GM23338 (cell line): ENCODE data around the gene ITFG1. TPM values are rescaled to one million over a fixed set of nuclear protein-coding genes. Genes with fewer than 3 reads are reported as not detected.

Experiments used
- ATAC-seq: fragments of 200-7000 bp; cut with Tn5 transposase; 3 replicates; pipeline ENCODE4 v1.9.1; 2020
- DNase-seq: peaks from one replicate; pipeline ENCODE4 v3.0.0-alpha.2; 2015; ENCODE audit warnings: low spot score
- H2AFZ ChIP-seq: fragments of 200-600 bp; sonication (generic); 2 replicates; pipeline ENCODE4 v1.8.0; 2016; ENCODE audit warnings: antibody characterized with exemption, mild to moderate bottlenecking, moderate library complexity
- H3F3A ChIP-seq: fragments of 200-600 bp; sonication (generic); replicated peaks from 2 replicates; pipeline ENCODE4 v1.8.0; 2017; ENCODE audit warnings: antibody characterized with exemption, mixed run types, low read depth
- H3K27ac ChIP-seq: fragments of 200-600 bp; sonication (generic); 2 replicates; pipeline ENCODE4 v1.6.1; 2016; ENCODE audit warnings: low read depth
- H3K27me3 ChIP-seq: fragments of 200-600 bp; sonication (generic); 2 replicates; pipeline ENCODE4 v1.8.0; 2016; ENCODE audit warnings: mild to moderate bottlenecking, mixed run types, moderate library complexity; ENCODE audit not compliant: insufficient read depth
- H3K36me3 ChIP-seq: fragments of 200-600 bp; sonication (generic); 2 replicates; pipeline ENCODE4 v1.8.0; 2016; ENCODE audit warnings: mild to moderate bottlenecking; ENCODE audit not compliant: insufficient read depth
- H3K4me1 ChIP-seq: fragments of 200-600 bp; sonication (generic); 2 replicates; pipeline ENCODE4 v1.8.0; 2016; ENCODE audit warnings: mild to moderate bottlenecking, moderate library complexity; ENCODE audit not compliant: insufficient read depth
- H3K4me2 ChIP-seq: fragments of 200-600 bp; sonication (generic); 2 replicates; pipeline ENCODE4 v1.7.1; 2017; ENCODE audit warnings: mixed run types
- H3K4me3 ChIP-seq: fragments of 200-600 bp; sonication (generic); 2 replicates; pipeline ENCODE4 v1.6.1; 2016; ENCODE audit warnings: mixed run types
- H3K79me2 ChIP-seq: fragments of 200-600 bp; sonication (generic); replicated peaks from 2 replicates; pipeline ENCODE4 v1.8.0; 2017; ENCODE audit warnings: mild to moderate bottlenecking; ENCODE audit not compliant: insufficient read depth
- H3K9me2 ChIP-seq: fragments of 200-600 bp; sonication (generic); 2 replicates; pipeline ENCODE4 v1.8.0; 2017; ENCODE audit not compliant: insufficient read depth
- H4K20me1 ChIP-seq: fragments of 200-600 bp; sonication (generic); replicated peaks from 2 replicates; pipeline ENCODE4 v1.8.0; 2017; ENCODE audit warnings: mild to moderate bottlenecking; ENCODE audit not compliant: insufficient read depth
- H3K27ac Mint-ChIP-seq: 2 replicates; pipeline ENCODE4 v1.8.0; 2020; ENCODE audit warnings: inconsistent platforms, mild to moderate bottlenecking, moderate library complexity, mixed read lengths
- H3K27me3 Mint-ChIP-seq: 3 replicates; pipeline ENCODE4 v1.8.0; 2022; ENCODE audit warnings: low read depth, mild to moderate bottlenecking, moderate library complexity, mixed read lengths, inconsistent platforms; ENCODE audit not compliant: insufficient read depth, poor library complexity
- H3K36me3 Mint-ChIP-seq: 3 replicates; pipeline ENCODE4 v1.8.0; 2021; ENCODE audit warnings: low read depth, mild to moderate bottlenecking, inconsistent platforms, moderate library complexity, mixed read lengths
- H3K4me1 Mint-ChIP-seq: 3 replicates; pipeline ENCODE4 v1.8.0; 2020; ENCODE audit warnings: mild to moderate bottlenecking, inconsistent platforms, mixed read lengths
- H3K4me3 Mint-ChIP-seq: 3 replicates; pipeline ENCODE4 v1.8.0; 2021; ENCODE audit warnings: moderate library complexity, mild to moderate bottlenecking, inconsistent platforms, mixed read lengths
- H3K9me3 Mint-ChIP-seq: 3 replicates; pipeline ENCODE4 v1.8.0; 2020; ENCODE audit warnings: moderate library complexity, mild to moderate bottlenecking, inconsistent platforms, mixed read lengths
- CREB1 ChIP-seq: fragments of 250-450 bp; sonication (Bioruptor Pico); IDR thresholded peaks from 2 replicates; pipeline ENCODE4 v1.5.0; 2020; ENCODE audit warnings: low read depth, mild to moderate bottlenecking, moderate library complexity
- NANOG ChIP-seq: IDR thresholded peaks from 2 replicates; pipeline ENCODE4 v1.6.1; 2016; ENCODE audit warnings: antibody characterized with exemption, borderline replicate concordance
- POLR2AphosphoS5 ChIP-seq: IDR thresholded peaks from 2 replicates; pipeline ENCODE4 v1.6.1; 2016; ENCODE audit warnings: antibody characterized with exemption, low read depth
- STAT1 ChIP-seq: IDR thresholded peaks from one replicate; pipeline ENCODE4 v1.6.1; 2016; ENCODE audit warnings: antibody characterized with exemption; ENCODE audit not compliant: unreplicated experiment
- ZNF114 ChIP-seq: fragments of 250-450 bp; sonication (Bioruptor Pico); IDR thresholded peaks from 2 replicates; pipeline ENCODE4 v1.5.0; 2020; ENCODE audit warnings: mild to moderate bottlenecking, moderate library complexity
- ZNF331 ChIP-seq: fragments of 250-450 bp; sonication (Bioruptor Pico); IDR thresholded peaks from 2 replicates; pipeline ENCODE4 v1.5.0; 2020; ENCODE audit warnings: low read depth, mild to moderate bottlenecking, moderate library complexity
- polyA plus RNA-seq: library from polyadenylated mRNA; unstranded; fragments of >200 nt; fragmentation: Nextera tagmentation; extraction: Ambion mirVana; gene quantifications from 2 replicates; pipeline ENCODE4 v1.2.1, GENCODE V29; 2016
- total RNA-seq: library from RNA; depleted of rRNA; stranded (reverse); fragments of >200 nt; shearing (Covaris generic); gene quantifications from 2 replicates; pipeline ENCODE4 v1.2.3, GENCODE V29; 2014
- TF ChIP-seq, protein P1 (sequence below): IDR thresholded peaks from one replicate; pipeline ENCODE4 v1.6.1; 2018; ENCODE audit warnings: antibody characterized with exemption; ENCODE audit not compliant: unreplicated experiment
- TF ChIP-seq, protein P2 (sequence below): IDR thresholded peaks from 2 replicates; pipeline ENCODE4 v1.6.1; 2016; ENCODE audit warnings: antibody characterized with exemption
- TF ChIP-seq, protein P3 (sequence below): fragments of 250-450 bp; sonication (Bioruptor Pico); IDR thresholded peaks from 2 replicates; pipeline ENCODE4 v1.5.0; 2020; ENCODE audit warnings: mild to moderate bottlenecking, moderate library complexity
- TF ChIP-seq, protein P4 (sequence below), 2 experiments: fragments of 200-600 bp in 1 of 2; sonication (generic) in 1 of 2; conservative IDR thresholded peaks; 2 replicates each; pipeline versions ENCODE4 v1.5.1 to v1.6.1; 2016 to 2017; ENCODE audit warnings: antibody characterized with exemption in 2 of 2, low read depth in 2 of 2, mild to moderate bottlenecking in 2 of 2, moderate library complexity in 1 of 2

Gene ITFG1
- total and polyA plus RNA-seq, 2 experiments from 2014 or later: 18.5 to 26.9 TPM

DNA sequence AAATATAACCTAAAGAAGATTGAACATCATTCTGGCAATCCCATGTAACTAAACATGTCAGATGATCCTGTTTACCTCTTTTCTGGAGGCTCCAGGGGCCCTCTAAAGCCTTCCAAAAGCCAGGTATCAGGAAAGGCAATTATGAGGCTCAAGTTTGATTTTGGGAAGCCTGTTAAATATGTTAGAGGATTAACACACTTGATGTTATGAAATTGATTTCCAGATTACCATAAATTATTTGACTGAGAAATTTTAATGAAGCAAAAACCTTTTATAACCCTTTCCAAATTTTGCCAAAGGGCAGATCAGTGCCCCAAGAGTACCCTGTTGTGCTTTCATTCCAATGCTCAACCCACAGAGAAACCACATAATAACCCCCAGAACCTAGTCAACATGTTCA lies 29.6 kb upstream of the ITFG1 start:
- Histone ChIP-seq H2AFZ (no peak overlapping the region), H3K27ac (no peak overlapping the region), H3K36me3 (peaks cover 11% of the 10 kb centered on the region; the same call in 1 of the 2 replicates), H3K9me2 (no peaks in the 10 kb centered on the region), H3K4me3 (no peak overlapping the region), H3K79me2 (peaks cover 30% of the 10 kb centered on the region), H3F3A (no peaks in the 10 kb centered on the region), H3K4me2 (no peak overlapping the region), H3K27me3 (no peaks in the 10 kb centered on the region), H4K20me1 (no peaks in the 10 kb centered on the region), H3K4me1 (peaks cover 25% of the 10 kb centered on the region)
- DNase-seq (no peak), ATAC-seq (no peak)
- H3K9me3 Mint-ChIP-seq: peaks cover 41% of the 10 kb centered on the region
- TF ChIP-seq NANOG (no peak), CREB1 (no peak), ZNF114 (CRISPR knock-in tag) (no peak), STAT1 (no peak), ZNF331 (no peak), POLR2AphosphoS5 (no peak)
- TF ChIP-seq, protein P1, sequence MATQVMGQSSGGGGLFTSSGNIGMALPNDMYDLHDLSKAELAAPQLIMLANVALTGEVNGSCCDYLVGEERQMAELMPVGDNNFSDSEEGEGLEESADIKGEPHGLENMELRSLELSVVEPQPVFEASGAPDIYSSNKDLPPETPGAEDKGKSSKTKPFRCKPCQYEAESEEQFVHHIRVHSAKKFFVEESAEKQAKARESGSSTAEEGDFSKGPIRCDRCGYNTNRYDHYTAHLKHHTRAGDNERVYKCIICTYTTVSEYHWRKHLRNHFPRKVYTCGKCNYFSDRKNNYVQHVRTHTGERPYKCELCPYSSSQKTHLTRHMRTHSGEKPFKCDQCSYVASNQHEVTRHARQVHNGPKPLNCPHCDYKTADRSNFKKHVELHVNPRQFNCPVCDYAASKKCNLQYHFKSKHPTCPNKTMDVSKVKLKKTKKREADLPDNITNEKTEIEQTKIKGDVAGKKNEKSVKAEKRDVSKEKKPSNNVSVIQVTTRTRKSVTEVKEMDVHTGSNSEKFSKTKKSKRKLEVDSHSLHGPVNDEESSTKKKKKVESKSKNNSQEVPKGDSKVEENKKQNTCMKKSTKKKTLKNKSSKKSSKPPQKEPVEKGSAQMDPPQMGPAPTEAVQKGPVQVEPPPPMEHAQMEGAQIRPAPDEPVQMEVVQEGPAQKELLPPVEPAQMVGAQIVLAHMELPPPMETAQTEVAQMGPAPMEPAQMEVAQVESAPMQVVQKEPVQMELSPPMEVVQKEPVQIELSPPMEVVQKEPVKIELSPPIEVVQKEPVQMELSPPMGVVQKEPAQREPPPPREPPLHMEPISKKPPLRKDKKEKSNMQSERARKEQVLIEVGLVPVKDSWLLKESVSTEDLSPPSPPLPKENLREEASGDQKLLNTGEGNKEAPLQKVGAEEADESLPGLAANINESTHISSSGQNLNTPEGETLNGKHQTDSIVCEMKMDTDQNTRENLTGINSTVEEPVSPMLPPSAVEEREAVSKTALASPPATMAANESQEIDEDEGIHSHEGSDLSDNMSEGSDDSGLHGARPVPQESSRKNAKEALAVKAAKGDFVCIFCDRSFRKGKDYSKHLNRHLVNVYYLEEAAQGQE: no peak
- TF ChIP-seq, protein P2, sequence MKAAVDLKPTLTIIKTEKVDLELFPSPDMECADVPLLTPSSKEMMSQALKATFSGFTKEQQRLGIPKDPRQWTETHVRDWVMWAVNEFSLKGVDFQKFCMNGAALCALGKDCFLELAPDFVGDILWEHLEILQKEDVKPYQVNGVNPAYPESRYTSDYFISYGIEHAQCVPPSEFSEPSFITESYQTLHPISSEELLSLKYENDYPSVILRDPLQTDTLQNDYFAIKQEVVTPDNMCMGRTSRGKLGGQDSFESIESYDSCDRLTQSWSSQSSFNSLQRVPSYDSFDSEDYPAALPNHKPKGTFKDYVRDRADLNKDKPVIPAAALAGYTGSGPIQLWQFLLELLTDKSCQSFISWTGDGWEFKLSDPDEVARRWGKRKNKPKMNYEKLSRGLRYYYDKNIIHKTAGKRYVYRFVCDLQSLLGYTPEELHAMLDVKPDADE: no peak
- TF ChIP-seq, protein P3, sequence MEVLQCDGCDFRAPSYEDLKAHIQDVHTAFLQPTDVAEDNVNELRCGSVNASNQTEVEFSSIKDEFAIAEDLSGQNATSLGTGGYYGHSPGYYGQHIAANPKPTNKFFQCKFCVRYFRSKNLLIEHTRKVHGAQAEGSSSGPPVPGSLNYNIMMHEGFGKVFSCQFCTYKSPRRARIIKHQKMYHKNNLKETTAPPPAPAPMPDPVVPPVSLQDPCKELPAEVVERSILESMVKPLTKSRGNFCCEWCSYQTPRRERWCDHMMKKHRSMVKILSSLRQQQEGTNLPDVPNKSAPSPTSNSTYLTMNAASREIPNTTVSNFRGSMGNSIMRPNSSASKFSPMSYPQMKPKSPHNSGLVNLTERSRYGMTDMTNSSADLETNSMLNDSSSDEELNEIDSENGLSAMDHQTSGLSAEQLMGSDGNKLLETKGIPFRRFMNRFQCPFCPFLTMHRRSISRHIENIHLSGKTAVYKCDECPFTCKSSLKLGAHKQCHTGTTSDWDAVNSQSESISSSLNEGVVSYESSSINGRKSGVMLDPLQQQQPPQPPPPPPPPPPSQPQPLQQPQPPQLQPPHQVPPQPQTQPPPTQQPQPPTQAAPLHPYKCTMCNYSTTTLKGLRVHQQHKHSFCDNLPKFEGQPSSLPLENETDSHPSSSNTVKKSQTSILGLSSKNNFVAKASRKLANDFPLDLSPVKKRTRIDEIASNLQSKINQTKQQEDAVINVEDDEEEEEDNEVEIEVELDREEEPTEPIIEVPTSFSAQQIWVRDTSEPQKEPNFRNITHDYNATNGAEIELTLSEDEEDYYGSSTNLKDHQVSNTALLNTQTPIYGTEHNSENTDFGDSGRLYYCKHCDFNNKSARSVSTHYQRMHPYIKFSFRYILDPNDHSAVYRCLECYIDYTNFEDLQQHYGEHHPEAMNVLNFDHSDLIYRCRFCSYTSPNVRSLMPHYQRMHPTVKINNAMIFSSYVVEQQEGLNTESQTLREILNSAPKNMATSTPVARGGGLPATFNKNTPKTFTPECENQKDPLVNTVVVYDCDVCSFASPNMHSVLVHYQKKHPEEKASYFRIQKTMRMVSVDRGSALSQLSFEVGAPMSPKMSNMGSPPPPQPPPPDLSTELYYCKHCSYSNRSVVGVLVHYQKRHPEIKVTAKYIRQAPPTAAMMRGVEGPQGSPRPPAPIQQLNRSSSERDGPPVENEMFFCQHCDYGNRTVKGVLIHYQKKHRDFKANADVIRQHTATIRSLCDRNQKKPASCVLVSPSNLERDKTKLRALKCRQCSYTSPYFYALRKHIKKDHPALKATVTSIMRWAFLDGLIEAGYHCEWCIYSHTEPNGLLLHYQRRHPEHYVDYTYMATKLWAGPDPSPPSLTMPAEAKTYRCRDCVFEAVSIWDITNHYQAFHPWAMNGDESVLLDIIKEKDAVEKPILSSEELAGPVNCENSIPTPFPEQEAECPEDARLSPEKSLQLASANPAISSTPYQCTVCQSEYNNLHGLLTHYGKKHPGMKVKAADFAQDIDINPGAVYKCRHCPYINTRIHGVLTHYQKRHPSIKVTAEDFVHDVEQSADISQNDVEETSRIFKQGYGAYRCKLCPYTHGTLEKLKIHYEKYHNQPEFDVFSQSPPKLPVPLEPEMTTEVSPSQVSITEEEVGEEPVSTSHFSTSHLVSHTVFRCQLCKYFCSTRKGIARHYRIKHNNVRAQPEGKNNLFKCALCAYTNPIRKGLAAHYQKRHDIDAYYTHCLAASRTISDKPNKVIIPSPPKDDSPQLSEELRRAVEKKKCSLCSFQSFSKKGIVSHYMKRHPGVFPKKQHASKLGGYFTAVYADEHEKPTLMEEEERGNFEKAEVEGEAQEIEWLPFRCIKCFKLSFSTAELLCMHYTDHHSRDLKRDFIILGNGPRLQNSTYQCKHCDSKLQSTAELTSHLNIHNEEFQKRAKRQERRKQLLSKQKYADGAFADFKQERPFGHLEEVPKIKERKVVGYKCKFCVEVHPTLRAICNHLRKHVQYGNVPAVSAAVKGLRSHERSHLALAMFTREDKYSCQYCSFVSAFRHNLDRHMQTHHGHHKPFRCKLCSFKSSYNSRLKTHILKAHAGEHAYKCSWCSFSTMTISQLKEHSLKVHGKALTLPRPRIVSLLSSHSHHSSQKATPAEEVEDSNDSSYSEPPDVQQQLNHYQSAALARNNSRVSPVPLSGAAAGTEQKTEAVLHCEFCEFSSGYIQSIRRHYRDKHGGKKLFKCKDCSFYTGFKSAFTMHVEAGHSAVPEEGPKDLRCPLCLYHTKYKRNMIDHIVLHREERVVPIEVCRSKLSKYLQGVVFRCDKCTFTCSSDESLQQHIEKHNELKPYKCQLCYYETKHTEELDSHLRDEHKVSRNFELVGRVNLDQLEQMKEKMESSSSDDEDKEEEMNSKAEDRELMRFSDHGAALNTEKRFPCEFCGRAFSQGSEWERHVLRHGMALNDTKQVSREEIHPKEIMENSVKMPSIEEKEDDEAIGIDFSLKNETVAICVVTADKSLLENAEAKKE (CRISPR knock-in tag): no peak
- TF ChIP-seq, protein P4, sequence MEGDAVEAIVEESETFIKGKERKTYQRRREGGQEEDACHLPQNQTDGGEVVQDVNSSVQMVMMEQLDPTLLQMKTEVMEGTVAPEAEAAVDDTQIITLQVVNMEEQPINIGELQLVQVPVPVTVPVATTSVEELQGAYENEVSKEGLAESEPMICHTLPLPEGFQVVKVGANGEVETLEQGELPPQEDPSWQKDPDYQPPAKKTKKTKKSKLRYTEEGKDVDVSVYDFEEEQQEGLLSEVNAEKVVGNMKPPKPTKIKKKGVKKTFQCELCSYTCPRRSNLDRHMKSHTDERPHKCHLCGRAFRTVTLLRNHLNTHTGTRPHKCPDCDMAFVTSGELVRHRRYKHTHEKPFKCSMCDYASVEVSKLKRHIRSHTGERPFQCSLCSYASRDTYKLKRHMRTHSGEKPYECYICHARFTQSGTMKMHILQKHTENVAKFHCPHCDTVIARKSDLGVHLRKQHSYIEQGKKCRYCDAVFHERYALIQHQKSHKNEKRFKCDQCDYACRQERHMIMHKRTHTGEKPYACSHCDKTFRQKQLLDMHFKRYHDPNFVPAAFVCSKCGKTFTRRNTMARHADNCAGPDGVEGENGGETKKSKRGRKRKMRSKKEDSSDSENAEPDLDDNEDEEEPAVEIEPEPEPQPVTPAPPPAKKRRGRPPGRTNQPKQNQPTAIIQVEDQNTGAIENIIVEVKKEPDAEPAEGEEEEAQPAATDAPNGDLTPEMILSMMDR (conservative IDR thresholded peaks at IDR 0.05; ENCODE audit: low read depth in 2 of 2): no peak
- peaks cover 14% of the 10 kb centered on the region for H3K4me1 Mint-ChIP-seq
- no peak overlapping the region for H3K4me3 Mint-ChIP-seq
- H3K27ac Mint-ChIP-seq: no peak overlapping the region
- no peaks in the 10 kb centered on the region for H3K27me3 Mint-ChIP-seq
- H3K36me3 Mint-ChIP-seq: peaks cover 48% of the 10 kb centered on the region
